GM12865 (cell line): ENCODE results near the gene SLC43A1.
A peak's percentile ranks its signal among the peaks of the same experiment; 100 is the strongest.
"Not testable (repeated sequence)": the region's sequence is repeated elsewhere in the genome, so short reads cannot be mapped to it uniquely, and the experiment has no call there.

Experiments
- DNase-seq: peaks from one replicate; pipeline ENCODE4 v3.0.0; 2010; ENCODE audit warnings: low read depth
- H3K4me3 ChIP-seq: 2 replicates; pipeline ENCODE4 v1.5.1; 2011; ENCODE audit warnings: mild to moderate bottlenecking, low read depth, low read length, control low read depth
- TF ChIP-seq, protein P1 (sequence below): IDR thresholded peaks from 2 replicates; pipeline ENCODE4 v1.5.1; 2011; ENCODE audit warnings: low read length, control low read depth, low read depth, inconsistent platforms; ENCODE audit not compliant: insufficient read depth; ENCODE audit errors: missing control alignments

The SLC43A1 gene

DNA sequence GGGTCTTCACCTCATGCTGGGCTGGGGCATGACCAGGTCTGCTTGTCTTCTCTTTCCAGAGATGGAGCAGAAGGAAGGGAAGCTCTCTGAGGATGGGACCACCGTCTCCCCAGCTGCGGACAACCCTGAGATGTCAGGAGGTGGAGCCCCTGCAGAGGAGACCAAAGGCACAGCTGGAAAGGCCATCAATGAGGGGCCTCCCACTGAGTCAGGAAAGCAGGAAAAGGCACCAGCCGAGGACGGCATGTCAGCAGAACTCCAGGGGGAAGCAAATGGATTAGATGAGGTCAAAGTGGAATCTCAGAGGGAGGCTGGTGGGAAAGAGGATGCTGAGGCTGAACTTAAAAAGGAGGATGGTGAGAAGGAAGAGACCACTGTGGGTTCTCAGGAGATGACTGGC is 27.1 kb upstream of the SLC43A1 start:
- no peak overlapping the region for H3K4me3 ChIP-seq
- DNase-seq: no peak
- TF ChIP-seq, protein P1, sequence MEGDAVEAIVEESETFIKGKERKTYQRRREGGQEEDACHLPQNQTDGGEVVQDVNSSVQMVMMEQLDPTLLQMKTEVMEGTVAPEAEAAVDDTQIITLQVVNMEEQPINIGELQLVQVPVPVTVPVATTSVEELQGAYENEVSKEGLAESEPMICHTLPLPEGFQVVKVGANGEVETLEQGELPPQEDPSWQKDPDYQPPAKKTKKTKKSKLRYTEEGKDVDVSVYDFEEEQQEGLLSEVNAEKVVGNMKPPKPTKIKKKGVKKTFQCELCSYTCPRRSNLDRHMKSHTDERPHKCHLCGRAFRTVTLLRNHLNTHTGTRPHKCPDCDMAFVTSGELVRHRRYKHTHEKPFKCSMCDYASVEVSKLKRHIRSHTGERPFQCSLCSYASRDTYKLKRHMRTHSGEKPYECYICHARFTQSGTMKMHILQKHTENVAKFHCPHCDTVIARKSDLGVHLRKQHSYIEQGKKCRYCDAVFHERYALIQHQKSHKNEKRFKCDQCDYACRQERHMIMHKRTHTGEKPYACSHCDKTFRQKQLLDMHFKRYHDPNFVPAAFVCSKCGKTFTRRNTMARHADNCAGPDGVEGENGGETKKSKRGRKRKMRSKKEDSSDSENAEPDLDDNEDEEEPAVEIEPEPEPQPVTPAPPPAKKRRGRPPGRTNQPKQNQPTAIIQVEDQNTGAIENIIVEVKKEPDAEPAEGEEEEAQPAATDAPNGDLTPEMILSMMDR: no peak

DNA sequence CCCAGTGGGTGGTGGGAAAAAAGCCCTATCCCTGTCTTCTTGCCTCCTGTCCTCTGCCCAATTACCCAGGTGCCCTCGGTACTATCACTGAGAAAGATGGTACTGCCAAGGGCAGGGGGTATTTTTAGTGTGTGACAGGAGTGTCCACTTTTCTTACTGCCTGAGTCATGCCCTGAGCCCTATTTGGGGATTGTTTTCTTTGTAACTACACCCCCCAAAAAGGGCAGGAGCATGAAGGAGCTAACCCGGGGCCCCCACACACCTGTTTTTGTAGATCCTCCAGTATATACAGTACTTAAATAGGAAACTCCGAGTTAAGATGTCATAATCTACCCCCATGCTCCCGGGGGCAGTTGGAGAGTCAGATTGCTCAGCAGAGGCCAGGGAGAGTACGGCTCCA is 25.7 kb upstream of the SLC43A1 start:
- TF ChIP-seq, protein P1: no peak
- H3K4me3 ChIP-seq: no peak overlapping the region
- no peak for DNase-seq

DNA sequence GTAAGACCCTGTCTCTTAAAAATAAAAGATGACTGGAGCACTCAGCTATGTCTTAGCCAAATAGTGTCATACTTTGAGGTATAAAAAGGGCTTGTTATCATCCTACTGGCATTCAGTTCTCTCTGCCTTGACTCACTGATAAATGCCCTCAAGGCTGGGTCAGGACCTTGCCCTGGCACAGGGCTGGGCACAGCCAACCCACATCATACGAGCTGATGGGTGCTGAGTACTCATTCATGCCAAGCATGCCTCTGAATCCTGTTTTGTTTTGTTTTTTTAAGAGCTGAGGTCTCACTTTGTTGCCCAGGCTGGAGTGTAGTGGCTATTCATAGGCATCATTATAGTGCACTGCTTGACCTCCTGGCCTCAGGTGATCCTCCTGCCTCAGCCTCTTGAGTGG is 23.8 kb upstream of the SLC43A1 start:
- no peak for DNase-seq
- TF ChIP-seq, protein P1: no peak
- no peak overlapping the region for H3K4me3 ChIP-seq

DNA sequence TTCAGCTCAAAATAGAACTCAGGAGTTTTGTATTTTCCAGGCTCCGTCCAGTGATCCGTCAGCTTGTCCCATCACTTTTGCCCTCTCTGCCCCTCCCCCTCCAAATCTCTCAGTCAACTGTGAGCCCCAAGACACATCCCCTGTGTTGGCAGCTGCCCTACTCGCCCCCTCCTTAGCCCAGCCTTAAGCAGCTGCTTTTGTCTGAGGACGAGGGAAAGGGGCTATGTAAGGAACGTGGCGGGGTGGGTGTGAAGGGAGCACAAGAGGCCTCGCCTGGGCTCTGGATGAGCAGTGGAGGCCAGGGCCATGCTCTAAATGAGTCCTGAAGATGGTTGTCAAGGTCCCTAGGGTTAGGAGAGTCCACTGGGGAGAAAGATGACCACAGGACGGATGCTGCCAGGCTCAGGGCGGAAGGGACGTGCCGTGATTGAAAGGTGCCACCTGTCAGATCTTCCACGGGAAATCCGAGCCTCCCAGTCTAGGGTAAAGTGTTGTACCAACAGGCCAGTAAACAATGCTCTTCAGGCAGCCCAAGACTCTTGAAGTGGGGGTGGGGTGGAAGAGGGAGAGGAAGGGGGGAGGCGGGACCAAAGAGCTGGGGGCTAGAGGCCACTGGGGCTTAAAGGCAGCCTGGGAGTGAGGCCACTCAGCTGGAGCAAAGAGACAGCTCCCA is 21.6 kb upstream of the SLC43A1 start, which contains the start of gene SMTNL1:
SMTNL1 (plus strand) TSS at position 649 of the 673 bp plus-strand sequence. CDS start 5,048 bp downstream, outside the sequence.
- H3K4me3 ChIP-seq: no peak within 1 kb of the TSS
- TF ChIP-seq, protein P1: no peak
- no peak for DNase-seq

DNA sequence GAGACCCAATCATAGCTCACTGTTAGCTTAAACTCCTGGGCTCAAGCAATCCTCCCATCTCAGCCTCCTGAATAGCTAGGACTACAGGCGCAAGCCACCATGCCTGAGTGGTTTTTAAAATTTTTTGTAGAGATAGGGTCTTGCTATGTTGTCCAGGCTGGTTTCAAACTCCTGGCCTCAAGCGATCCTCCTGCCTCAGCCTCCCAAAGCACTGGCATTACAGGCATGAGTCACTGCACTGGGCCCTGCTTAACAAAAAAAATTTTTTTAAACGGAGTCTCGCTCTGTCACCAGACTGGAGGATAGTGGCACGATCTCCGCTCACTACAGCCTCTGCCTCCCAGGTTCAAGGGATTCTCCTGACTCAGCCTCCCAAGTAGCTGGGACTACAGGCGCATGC is 18.9 kb upstream of the SLC43A1 start:
- DNase-seq, H3K4me3 ChIP-seq: not testable (repeated sequence)

DNA sequence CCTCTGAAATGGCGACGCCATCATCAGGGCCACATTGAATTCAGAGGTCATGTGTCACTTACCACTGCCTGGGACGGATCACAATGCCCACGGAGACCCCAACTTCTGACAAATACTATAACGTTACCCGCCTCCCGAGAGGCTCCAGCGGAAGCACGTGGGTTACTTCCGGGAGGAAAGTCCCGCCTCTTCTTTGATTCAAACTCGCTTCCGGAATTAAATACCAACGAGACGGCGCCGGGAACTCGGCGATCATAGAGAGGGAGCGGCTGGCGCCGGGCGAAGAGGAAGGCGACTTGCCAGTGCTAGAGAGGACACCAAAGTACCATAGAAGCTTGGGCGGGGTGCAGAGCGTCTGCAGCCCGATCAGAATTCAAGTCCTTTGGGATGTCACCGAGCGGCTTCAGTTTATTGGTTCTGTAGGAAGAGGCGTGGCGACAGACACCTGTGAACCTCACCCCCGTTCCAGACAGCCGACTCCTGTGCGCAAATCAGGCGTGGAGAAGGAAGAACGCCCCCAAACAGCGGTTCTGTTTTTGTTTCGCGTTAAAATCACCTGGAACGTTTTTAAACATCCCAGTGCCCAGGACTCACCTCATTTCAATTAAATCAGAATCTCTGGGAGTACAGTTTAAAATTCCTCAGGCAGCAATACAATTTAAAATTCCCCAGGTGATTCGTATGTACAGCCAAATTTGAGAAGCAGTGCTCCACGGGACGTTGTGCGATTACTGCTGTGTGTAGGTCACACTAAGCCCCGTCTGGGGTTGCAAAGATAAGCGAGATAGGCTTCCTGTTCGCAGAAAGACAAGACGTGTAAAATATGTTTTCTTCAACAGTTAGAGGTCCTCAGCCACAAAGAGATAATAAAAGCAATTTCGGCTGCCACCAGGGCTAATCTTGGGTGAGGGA is 15.3 kb upstream of the SLC43A1 start, which contains the start of gene TIMM10:
TIMM10 (minus strand) TSS at position 159 of the 912 bp plus-strand sequence. CDS start 565 bp downstream, outside the sequence.
- TF ChIP-seq, protein P1: no peak

DNA sequence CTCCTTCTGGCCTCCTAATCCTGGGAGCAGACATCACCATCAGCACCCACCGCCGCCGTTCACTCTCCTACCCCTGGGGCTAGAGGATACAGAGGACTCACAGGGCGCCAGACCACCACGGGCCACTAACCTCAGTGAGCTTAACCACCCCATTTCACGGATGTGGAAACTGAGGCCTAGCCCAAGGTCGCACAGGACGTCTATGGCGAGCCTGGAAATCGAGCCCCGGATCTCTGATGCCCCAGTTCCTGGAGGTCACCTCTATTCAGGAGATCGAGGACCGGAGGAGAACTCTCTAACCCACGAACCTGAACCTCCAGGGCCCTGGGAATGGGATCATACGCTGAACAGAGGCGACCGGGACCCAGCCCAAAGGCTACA is 14.7 kb upstream of the SLC43A1 start:
- peak; percentile 18 for DNase-seq
- H3K4me3 ChIP-seq: peak overlapping the region; percentile 94
- TF ChIP-seq, protein P1: no peak

More for the DNA sequence above, 15.3 kb upstream of the SLC43A1 start, which contains the start of gene TIMM10:
- peak within 1 kb of the TSS; percentile 94 for H3K4me3 ChIP-seq
- DNase-seq: peak; percentile 99
